Lower leg skin (tissue), 3 donors: ENCODE measurements around the gene CDCA8.

Experiments
- POLR2A ChIP-seq, 2 donors: fragments of 450-650 bp; IDR thresholded peaks; one replicate each; pipeline ENCODE4 v1.6.1; 2016 to 2017; ENCODE audit warnings: antibody characterized with exemption in 2 of 2, mild to moderate bottlenecking in 1 of 2, moderate library complexity in 1 of 2
- TF ChIP-seq, protein P1 (sequence below), 3 donors: fragments of 450-650 bp; IDR thresholded peaks; one replicate each; pipeline ENCODE4 v1.5.1; 2016; ENCODE audit warnings: antibody characterized with exemption in 3 of 3, mild to moderate bottlenecking in 3 of 3, moderate library complexity in 2 of 3

DNA sequence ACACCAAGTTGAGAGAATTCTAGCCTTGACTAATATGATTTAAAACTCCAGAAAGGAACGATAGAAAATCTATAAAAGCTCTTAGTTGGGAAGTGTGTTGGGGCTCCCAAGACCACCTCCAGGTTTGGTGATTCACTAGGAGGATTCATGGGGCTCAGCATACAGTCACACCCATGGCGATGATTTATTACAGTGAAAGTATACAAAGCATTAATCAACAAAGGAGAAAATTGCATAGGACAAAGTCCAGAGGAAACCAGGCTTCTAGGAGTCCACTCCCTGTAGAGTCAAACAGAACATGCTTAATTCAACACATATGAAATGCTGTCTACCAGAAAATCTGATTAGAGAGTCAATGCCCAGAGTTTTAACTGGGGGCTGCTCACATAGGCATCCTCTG, 4.8 kb downstream of the CDCA8 start:
- TF ChIP-seq, protein P1, sequence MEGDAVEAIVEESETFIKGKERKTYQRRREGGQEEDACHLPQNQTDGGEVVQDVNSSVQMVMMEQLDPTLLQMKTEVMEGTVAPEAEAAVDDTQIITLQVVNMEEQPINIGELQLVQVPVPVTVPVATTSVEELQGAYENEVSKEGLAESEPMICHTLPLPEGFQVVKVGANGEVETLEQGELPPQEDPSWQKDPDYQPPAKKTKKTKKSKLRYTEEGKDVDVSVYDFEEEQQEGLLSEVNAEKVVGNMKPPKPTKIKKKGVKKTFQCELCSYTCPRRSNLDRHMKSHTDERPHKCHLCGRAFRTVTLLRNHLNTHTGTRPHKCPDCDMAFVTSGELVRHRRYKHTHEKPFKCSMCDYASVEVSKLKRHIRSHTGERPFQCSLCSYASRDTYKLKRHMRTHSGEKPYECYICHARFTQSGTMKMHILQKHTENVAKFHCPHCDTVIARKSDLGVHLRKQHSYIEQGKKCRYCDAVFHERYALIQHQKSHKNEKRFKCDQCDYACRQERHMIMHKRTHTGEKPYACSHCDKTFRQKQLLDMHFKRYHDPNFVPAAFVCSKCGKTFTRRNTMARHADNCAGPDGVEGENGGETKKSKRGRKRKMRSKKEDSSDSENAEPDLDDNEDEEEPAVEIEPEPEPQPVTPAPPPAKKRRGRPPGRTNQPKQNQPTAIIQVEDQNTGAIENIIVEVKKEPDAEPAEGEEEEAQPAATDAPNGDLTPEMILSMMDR (IDR thresholded peaks at IDR 0.05) = no peak
- TF ChIP-seq POLR2A (IDR thresholded peaks at IDR 0.05) = no peak
